ENCODE measurements around the gene BCORL1. TPM values are rescaled to one million over a fixed set of nuclear protein-coding genes. Genes with fewer than 3 reads are reported as not detected.

Gene BCORL1
- total RNA-seq, 1 donor from 2014 or later: 10.3 TPM

DNA sequence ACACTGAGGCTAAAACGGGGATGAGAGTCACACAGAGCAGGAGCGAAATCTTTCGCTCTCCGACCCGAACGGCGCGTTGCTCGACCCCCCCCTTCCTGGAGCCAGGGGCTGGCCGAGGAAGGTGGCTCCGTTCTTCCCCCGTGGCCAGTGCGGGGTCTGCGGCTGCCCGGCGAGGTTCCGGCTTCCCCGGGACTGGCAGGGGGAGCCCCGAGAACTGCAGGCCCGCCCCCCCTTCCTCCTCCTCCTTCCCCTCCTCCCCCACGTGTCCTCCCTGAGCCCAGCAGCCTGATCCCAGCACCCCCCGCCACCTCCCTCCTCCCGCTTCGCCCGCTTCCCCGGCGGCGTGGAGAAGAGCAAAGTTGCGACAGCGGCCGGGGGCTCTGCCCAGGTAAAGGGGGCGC lies 2.4 kb upstream of the BCORL1 start:
- Histone ChIP-seq H3K27ac (peak overlapping the region; percentile 73 to 76), H3K27me3 (no peaks in the 10 kb centered on the region), H3K4me3 (peak overlapping the region in 1 of 2 donors; percentile 58), H3K36me3 (no peaks in the 10 kb centered on the region), H3K4me1 (no peaks in the 10 kb centered on the region), H3K9me3 (no peaks in the 10 kb centered on the region)
- TF ChIP-seq, protein P1, sequence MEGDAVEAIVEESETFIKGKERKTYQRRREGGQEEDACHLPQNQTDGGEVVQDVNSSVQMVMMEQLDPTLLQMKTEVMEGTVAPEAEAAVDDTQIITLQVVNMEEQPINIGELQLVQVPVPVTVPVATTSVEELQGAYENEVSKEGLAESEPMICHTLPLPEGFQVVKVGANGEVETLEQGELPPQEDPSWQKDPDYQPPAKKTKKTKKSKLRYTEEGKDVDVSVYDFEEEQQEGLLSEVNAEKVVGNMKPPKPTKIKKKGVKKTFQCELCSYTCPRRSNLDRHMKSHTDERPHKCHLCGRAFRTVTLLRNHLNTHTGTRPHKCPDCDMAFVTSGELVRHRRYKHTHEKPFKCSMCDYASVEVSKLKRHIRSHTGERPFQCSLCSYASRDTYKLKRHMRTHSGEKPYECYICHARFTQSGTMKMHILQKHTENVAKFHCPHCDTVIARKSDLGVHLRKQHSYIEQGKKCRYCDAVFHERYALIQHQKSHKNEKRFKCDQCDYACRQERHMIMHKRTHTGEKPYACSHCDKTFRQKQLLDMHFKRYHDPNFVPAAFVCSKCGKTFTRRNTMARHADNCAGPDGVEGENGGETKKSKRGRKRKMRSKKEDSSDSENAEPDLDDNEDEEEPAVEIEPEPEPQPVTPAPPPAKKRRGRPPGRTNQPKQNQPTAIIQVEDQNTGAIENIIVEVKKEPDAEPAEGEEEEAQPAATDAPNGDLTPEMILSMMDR (IDR thresholded peaks at IDR 0.05): no peak
- intact Hi-C loops (cut with DNase I): loop anchor here (5.0 kb wide), 1 partner anchor 138 kb away; the partner anchor contains the start of gene ZDHHC9
- DNase-seq (ENCODE audit: low spot score in 2 of 2): peak in 1 of 2 donors; percentile 64

DNA sequence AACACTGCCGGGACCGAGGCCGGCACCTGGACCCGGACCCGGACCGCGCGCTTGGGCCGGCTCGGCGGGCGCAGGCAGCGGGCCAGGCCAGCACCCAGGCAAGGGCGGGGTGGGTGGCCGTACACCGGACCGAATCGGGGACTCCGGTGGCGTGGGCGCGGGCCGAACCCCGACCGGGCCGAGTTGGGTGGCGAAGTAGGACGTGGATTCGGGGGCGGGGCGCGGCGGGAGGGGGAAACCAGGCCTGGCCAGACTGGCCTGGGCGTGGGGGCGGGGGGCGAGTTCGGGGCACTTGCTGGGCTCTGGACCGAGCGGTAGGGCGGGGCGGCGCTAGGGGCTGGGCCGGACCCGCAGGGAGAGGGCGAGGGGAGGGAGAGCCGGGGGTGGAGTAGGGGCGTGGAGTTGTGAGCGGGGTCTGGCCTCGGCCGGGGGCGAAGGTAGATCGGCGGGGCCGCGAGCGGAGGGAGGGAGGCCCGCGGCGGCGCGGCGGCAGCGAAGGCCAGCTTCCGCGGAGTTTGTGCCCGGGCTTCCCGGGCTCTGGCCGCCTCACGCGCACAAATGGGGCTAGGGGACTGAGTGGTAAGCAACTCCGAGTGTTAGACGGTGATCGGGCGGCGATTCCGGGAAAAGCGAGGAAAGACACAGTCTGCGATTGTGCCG lies 1.8 kb upstream of the BCORL1 start:
- Histone ChIP-seq H3K4me1 (no peaks in the 10 kb centered on the region), H3K36me3 (no peaks in the 10 kb centered on the region), H3K27ac (peak overlapping the region; percentile 73 to 76), H3K4me3 (peak overlapping the region in 1 of 2 donors; percentile 58), H3K9me3 (no peaks in the 10 kb centered on the region), H3K27me3 (no peaks in the 10 kb centered on the region)
- peak in 1 of 2 donors; percentile 73 for DNase-seq (ENCODE audit: low spot score in 2 of 2)
- intact Hi-C loops (cut with DNase I): loop anchor here (5.0 kb wide), 1 partner anchor 138 kb away; the partner anchor contains the start of gene ZDHHC9
- TF ChIP-seq, protein P1 (IDR thresholded peaks at IDR 0.05): no peak

DNA sequence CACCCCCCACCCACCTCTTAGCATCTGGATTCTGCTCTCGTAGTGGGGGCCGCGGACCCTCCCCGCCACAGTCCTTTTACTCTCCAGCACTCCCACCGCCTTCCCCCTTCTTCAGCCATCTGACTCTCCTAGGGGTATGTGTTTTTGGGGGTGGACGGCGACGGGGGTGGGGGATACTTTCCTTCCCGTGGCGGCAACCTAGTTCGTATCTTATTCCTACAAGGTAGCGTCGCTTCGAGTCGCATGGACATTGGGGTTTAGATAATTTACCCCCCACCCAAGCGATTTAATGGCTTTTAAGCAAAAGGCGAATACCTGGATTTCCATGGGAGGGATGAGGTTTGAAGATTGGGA lies 1.3 kb upstream of the BCORL1 start:
- no peak for DNase-seq (ENCODE audit: low spot score in 2 of 2)
- H3K9me3 ChIP-seq: no peaks in the 10 kb centered on the region
- H3K4me3 ChIP-seq: peak overlapping the region in 1 of 2 donors; percentile 58
- intact Hi-C loops (cut with DNase I): loop anchor here (5.0 kb wide), 1 partner anchor 139 kb away; the partner anchor contains the start of gene ZDHHC9
- peak overlapping the region; percentile 73 to 76 for H3K27ac ChIP-seq
- TF ChIP-seq, protein P1 (IDR thresholded peaks at IDR 0.05): no peak
- no peaks in the 10 kb centered on the region for H3K36me3 ChIP-seq
- no peaks in the 10 kb centered on the region for H3K4me1 ChIP-seq
- no peaks in the 10 kb centered on the region for H3K27me3 ChIP-seq

DNA sequence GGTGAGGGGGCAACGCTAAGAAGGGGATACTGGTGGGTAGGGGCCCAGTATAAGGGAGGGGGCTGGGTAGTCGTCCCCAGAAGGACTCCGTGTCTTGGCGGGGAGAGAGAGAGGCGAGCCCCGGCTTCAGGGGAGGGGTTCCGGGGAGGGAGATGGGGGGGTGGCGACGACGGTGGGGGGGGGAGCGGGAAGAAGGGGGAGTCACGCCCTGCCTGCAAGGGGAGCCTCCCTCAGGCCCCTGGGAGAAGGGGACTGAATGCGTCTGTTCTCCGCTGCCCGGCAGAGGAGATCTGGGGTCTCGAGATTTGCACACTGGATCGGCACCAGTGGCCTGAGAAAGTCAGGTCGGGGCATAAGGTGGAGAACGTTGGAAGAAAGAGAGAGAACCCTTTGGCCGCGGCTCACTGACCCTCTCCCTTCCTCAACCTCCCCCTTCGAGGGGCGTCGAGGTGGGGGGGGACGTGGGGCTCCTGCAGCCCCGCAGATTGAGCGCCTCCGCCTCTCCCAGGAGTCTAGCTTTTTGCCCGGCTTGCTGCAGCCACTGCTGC lies 609 bp upstream of the BCORL1 start:
- H3K36me3 ChIP-seq: no peaks in the 10 kb centered on the region
- intact Hi-C loops (cut with DNase I): loop anchor here (1.0 to 5.0 kb wide), 5 partner anchors 29 to 140 kb away; partner anchors contain the start of gene ZDHHC9
- no peaks in the 10 kb centered on the region for H3K9me3 ChIP-seq
- no peaks in the 10 kb centered on the region for H3K27me3 ChIP-seq
- TF ChIP-seq, protein P1 (IDR thresholded peaks at IDR 0.05): no peak
- peak overlapping the region in 1 of 2 donors; percentile 58 for H3K4me3 ChIP-seq
- no peak overlapping the region for H3K27ac ChIP-seq
- peak in 1 of 2 donors; percentile 63 for DNase-seq (ENCODE audit: low spot score in 2 of 2)
- no peaks in the 10 kb centered on the region for H3K4me1 ChIP-seq

DNA sequence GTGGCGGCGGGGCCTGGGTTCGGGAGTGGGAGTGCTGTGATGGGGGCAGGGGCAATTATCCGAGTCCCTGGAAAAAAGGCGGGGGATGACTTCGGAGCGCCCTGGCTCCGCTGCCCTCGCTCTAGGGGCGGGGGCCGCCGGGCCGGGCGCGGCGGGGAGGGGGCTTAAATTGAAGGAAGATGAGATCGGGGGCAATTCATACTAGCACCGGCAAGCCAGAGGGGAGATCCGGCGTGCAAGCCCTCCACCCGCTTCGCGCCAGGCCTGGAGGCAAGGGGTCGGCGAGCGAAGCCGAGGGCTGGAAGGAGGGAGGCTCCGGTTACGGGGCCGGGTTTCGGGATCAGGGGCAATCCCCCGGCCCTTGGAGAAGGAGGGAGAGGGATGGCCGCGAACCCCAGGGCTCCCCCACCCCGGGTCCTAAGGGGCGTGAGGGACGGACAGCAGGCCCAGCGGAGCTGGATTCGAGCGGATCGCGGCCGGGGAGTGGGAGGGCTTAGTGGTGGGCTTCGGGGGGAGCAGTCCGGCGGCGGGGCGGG lies 1.2 kb downstream of the BCORL1 start:
- Histone ChIP-seq H3K27ac (no peak overlapping the region), H3K9me3 (no peaks in the 10 kb centered on the region), H3K36me3 (no peaks in the 10 kb centered on the region), H3K4me1 (peaks cover 0 to 2% of the 10 kb centered on the region in 2 donors), H3K4me3 (no peak overlapping the region), H3K27me3 (no peaks in the 10 kb centered on the region)
- TF ChIP-seq, protein P1 (IDR thresholded peaks at IDR 0.05): no peak
- DNase-seq (ENCODE audit: low spot score in 2 of 2): peak in 1 of 2 donors; percentile 63
- intact Hi-C loops (cut with DNase I): loop anchor here (2.0 to 5.0 kb wide), 4 partner anchors 31 to 141 kb away; partner anchors contain the start of gene ZDHHC9

Measured in ascending aorta (tissue), 2 donors.